Choroid plexus epithelial cell (primary cell): ENCODE results near the gene LDB2.

Experiments used
- DNase-seq: peaks from one replicate; pipeline ENCODE4 v3.0.0-alpha.2; 2010; ENCODE audit warnings: low read depth
- H3K4me3 ChIP-seq: 2 replicates; pipeline ENCODE4 v1.5.1; 2011; ENCODE audit warnings: low read depth, mild to moderate bottlenecking, control low read depth, low read length, moderate library complexity
- TF ChIP-seq, protein P1 (sequence below): conservative IDR thresholded peaks from 2 replicates; pipeline ENCODE4 v1.5.1; 2011; ENCODE audit warnings: low read depth, mild to moderate bottlenecking, control low read depth, inconsistent platforms, low read length, moderate library complexity

LDB2 gene

DNA sequence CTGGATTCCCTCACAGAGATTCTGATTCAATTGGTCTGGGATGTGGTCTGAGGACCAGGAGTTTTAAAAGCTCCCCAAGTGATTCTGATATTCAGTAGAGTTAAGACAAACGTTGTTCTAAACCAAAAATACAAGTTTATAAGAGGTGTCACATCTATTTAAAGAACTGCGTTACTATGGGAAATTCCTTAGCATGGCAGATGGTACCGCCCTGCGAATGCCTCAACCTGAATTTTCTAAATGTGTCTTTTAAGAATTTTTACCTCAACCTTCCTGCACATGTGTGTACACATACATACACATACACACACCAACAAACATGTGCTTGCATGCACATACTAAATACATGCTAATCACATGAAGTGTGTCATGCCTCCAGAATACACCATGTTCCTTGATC is 343.3 kb downstream of the LDB2 start:
- TF ChIP-seq, protein P1, sequence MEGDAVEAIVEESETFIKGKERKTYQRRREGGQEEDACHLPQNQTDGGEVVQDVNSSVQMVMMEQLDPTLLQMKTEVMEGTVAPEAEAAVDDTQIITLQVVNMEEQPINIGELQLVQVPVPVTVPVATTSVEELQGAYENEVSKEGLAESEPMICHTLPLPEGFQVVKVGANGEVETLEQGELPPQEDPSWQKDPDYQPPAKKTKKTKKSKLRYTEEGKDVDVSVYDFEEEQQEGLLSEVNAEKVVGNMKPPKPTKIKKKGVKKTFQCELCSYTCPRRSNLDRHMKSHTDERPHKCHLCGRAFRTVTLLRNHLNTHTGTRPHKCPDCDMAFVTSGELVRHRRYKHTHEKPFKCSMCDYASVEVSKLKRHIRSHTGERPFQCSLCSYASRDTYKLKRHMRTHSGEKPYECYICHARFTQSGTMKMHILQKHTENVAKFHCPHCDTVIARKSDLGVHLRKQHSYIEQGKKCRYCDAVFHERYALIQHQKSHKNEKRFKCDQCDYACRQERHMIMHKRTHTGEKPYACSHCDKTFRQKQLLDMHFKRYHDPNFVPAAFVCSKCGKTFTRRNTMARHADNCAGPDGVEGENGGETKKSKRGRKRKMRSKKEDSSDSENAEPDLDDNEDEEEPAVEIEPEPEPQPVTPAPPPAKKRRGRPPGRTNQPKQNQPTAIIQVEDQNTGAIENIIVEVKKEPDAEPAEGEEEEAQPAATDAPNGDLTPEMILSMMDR: no peak
- DNase-seq: no peak

DNA sequence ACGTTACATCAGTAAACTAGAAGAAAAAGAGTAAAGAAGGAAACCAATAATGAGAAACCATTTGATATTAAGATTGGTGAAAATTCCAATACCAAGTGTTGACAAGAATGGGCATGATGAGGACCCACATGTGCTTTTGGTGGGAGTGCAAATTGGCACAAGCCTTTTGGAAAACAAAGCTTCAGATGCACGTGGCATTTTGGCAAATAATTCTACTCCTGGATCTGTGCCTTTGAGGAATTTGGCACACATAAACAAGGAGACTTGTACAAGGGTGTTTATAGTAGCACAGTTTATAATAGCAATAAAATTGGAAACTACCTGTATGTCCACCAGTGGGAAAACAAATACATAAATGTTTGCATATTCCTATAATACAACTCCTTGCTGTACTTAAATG is 347.9 kb downstream of the LDB2 start:
- no peak for DNase-seq
- H3K4me3 ChIP-seq: no peak overlapping the region
- TF ChIP-seq, protein P1: no peak

More for the DNA sequence above, 343.3 kb downstream of the LDB2 start:
- no peak overlapping the region for H3K4me3 ChIP-seq

DNA sequence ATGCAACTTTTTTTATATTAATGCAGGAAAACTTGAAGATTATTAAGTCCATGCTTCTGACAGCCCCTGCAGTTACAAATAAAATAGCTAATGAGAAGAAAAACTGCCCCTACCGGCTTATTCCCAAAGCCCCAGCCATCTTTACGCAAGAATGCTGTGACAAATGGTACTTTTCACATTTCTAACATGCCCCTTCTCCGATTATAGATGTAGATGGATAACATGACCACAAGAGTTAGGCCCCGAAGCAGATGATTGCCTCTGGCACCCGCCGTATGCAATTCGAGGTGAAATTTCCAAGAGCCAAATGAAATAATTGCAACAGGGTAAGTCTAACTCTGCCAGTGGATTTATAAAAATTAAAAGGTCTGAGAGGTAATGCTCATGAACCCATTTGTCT is 352.8 kb downstream of the LDB2 start:
- H3K4me3 ChIP-seq: no peak overlapping the region
- no peak for DNase-seq
- TF ChIP-seq, protein P1: no peak

DNA sequence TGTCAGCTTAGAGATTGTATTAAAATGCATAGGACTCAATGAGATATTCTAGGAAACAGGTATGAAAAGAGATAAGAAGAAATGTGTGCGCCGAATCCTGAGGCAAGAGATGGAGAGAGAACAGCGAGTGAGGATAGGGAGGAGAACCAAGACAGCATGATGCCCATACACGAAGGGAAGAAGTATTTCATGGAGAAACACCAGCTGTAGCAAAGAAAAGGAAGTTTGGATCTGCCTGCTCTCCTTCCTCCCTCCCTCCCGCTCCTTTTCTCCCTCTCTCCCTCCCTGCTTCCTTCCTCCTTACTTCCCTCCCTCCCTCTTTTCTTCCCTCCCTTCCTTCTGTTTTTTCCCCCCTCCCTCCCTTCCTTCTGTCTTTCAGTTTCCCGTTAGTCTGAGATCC is 353.6 kb downstream of the LDB2 start:
- DNase-seq: no peak
- no peak overlapping the region for H3K4me3 ChIP-seq
- TF ChIP-seq, protein P1: no peak

DNA sequence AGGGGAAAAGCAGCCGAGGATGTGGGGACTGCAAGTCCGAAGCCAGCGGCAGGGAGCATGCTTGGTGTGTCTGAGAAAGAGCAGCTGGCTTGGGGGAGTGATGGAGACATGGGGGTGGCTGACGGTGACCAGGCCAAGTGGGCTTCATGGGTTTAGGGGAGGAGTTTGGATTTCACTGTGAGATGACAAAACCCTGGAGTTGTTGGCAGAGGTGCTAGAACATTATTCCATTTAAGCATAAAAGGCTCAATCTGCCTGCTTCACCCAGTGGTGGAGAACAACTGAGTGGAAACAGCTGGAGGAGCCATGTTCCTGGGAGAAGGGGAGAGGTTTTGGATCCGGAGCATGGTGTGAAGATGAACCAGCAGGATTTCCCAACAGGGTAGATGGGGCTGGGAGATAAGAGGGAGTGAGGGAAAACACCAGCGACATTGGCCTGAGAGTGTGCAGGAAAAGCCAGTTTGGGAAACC is 354.2 kb downstream of the LDB2 start:
- DNase-seq: no peak
- TF ChIP-seq, protein P1: no peak
- no peak overlapping the region for H3K4me3 ChIP-seq

DNA sequence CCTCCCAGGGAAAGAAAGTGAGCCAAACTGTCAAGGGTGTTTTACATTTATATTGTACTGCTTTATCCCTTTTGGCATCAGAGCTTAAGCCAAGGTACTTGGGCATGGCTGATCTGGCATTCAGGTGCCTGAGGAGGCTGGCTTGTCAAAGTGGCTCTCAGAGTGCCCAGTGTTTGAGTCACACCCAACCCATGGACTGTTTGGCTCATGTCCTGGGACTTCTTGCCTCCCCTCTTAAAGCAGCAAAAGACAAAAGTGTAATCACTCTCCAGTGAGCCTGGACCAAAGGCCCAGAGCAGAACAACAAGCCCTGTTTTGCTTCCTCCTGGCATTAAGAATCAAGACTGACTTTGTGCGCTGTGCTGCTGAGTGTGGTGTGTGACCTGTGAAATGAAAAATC is 360.5 kb downstream of the LDB2 start:
- TF ChIP-seq, protein P1: no peak
- DNase-seq: no peak
- no peak overlapping the region for H3K4me3 ChIP-seq

DNA sequence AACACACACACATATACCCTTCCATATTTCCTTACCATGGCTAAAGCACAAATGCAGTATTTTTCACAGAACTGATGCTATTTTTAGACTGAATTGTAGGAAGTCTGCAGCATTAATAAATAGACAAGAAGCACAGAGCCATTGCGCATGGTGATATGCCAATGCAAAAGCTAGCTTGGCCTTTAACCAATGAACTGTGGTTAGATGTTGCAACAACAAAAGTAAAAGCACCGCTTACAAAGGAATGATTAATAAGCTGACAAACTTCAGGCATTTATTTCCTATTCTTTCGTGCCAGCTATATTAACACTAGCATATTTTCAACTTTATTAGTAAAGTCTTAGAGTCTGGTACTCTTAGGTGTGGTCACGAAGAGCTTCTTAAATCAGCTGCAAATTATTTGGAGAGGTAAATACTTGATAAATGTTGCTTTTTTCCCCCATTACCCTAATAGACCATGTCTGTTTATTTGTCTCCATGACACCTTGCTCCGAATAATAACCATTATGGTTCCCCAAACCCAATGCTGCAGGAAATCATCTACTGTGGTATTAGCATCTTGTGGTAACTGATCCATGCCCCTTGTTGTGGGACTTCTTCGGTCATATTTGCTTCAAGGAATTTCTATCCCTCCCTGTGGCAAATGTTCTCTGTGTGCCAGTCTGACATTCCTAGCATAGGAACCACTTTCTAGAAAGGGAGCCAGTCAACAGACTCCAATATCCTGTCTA is 366.0 kb downstream of the LDB2 start:
- peak; percentile 90 for DNase-seq
- no peak overlapping the region for H3K4me3 ChIP-seq
- TF ChIP-seq, protein P1: no peak
